ENCODE data around the gene DHX40.
"Not testable (repeated sequence)": the region's sequence is repeated elsewhere in the genome, so short reads cannot be mapped to it uniquely, and the experiment has no call there.

DHX40 gene

DNA sequence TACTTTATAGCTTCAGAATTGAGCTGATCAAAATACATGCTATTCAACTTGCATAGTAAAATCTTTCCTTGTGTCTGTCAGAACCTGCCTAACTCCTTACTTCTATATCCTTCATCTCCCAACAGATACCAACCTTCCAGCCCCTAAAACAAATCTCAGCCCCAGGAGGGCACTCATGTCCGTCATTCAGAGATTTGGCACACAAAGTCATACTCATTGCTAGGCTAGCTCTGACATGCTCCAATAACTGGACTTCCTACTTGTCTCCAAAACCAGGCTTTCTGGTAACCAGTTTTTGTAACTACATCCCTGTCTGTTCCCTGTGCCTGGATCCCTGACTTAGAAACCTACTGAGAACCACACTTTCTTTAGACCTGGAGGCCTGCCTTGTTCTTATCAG lies 37.5 kb upstream of the DHX40 start:
- H3K27ac ChIP-seq (ENCODE audit: low read depth in 2 of 2, low read length in 2 of 2), result no peak overlapping the region
- no peaks in the 10 kb centered on the region for H3K36me3 ChIP-seq (ENCODE audit: control insufficient read depth in 2 of 2, insufficient read depth in 2 of 2, low read length in 2 of 2)
- H3K27me3 ChIP-seq (ENCODE audit: control insufficient read depth in 2 of 2, insufficient read depth in 2 of 2, low read length in 2 of 2), result no peaks in the 10 kb centered on the region
- H3K9me3 ChIP-seq (ENCODE audit: control insufficient read depth in 2 of 2, low read length in 2 of 2), result no peaks in the 10 kb centered on the region
- no peaks in the 10 kb centered on the region for H3K4me1 ChIP-seq (ENCODE audit: control insufficient read depth in 2 of 2, insufficient read depth in 2 of 2, low read length in 2 of 2)
- no peak overlapping the region for H3K4me3 ChIP-seq (ENCODE audit: low read length in 2 of 2)
- no peak overlapping the region for H3K9ac ChIP-seq (ENCODE audit: low read depth in 1 of 2, low read length in 2 of 2)

DNA sequence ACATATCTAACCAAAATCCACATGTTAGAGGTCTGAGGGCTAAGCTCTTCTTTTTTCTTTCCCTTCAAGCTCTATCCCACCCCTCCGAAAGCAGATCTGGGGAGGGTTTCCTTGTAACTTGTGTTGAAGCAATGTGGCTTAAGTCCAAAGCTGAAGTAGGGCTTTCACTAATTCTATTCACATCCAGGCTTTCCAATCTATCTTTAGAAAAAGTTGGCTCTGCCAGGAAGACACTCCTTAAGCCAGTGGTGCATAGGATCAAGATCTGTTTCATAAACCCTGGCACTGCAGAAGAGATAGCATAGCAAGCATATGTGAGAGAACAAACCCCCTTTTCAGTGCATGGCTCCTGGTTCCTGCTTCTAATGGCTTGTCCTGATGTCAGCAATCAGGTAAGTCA lies 34.9 kb upstream of the DHX40 start:
- no peak overlapping the region for H3K9ac ChIP-seq (ENCODE audit: low read depth in 1 of 2, low read length in 2 of 2)
- no peak overlapping the region for H3K4me3 ChIP-seq (ENCODE audit: low read length in 2 of 2)
- no peaks in the 10 kb centered on the region for H3K27me3 ChIP-seq (ENCODE audit: control insufficient read depth in 2 of 2, insufficient read depth in 2 of 2, low read length in 2 of 2)
- H3K4me1 ChIP-seq (ENCODE audit: control insufficient read depth in 2 of 2, insufficient read depth in 2 of 2, low read length in 2 of 2), result no peaks in the 10 kb centered on the region
- no peaks in the 10 kb centered on the region for H3K9me3 ChIP-seq (ENCODE audit: control insufficient read depth in 2 of 2, low read length in 2 of 2)
- no peaks in the 10 kb centered on the region for H3K36me3 ChIP-seq (ENCODE audit: control insufficient read depth in 2 of 2, insufficient read depth in 2 of 2, low read length in 2 of 2)
- H3K27ac ChIP-seq (ENCODE audit: low read depth in 2 of 2, low read length in 2 of 2), result no peak overlapping the region

DNA sequence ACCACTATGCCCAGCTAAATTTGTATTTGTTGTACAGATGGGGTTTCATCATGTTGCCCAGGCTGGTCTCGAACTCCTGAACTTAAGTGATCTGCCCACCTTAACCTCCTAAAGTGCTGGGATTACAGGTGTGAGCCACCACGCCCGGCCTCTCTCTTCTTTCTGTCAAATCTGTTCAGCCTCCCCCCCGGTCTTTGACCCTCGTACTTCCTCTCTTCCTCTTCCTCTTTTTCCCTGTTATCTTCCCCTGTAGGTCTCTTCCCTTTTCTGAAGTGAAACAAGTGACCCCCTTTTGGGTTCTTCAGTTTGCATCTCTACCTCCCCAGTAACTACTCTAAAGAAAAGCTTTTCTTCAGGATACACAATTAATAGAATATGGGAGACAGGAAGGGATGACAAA lies 31.7 kb upstream of the DHX40 start:
- H3K9me3 ChIP-seq (ENCODE audit: control insufficient read depth in 2 of 2, low read length in 2 of 2), result no peaks in the 10 kb centered on the region
- no peaks in the 10 kb centered on the region for H3K4me1 ChIP-seq (ENCODE audit: control insufficient read depth in 2 of 2, insufficient read depth in 2 of 2, low read length in 2 of 2)
- no peak overlapping the region for H3K4me3 ChIP-seq (ENCODE audit: low read length in 2 of 2)
- no peak overlapping the region for H3K27ac ChIP-seq (ENCODE audit: low read depth in 2 of 2, low read length in 2 of 2)
- H3K27me3 ChIP-seq (ENCODE audit: control insufficient read depth in 2 of 2, insufficient read depth in 2 of 2, low read length in 2 of 2), result no peaks in the 10 kb centered on the region
- no peaks in the 10 kb centered on the region for H3K36me3 ChIP-seq (ENCODE audit: control insufficient read depth in 2 of 2, insufficient read depth in 2 of 2, low read length in 2 of 2)
- H3K9ac ChIP-seq (ENCODE audit: low read depth in 1 of 2, low read length in 2 of 2), result no peak overlapping the region

DNA sequence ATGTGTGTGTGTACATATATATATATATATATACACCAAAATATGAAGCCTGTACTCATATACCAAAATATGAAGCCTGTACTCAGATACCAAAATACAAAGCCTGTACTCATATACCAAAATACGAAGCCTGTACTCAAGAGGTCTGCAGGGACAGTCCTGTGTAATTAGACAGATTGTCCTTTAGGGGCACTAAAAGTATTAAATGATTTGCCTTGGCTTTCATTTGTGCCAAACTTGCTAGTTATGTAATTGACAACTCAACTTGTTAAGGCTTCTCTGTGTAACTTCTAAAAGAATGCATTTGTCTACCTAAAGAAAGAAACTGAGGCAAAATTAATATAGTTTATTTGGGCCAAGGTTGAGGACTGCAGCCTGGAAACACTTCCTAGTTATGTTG lies 30.8 kb upstream of the DHX40 start:
- H3K9me3 ChIP-seq (ENCODE audit: control insufficient read depth in 2 of 2, low read length in 2 of 2), result no peaks in the 10 kb centered on the region
- H3K27me3 ChIP-seq (ENCODE audit: control insufficient read depth in 2 of 2, insufficient read depth in 2 of 2, low read length in 2 of 2), result no peaks in the 10 kb centered on the region
- no peak overlapping the region for H3K9ac ChIP-seq (ENCODE audit: low read depth in 1 of 2, low read length in 2 of 2)
- no peaks in the 10 kb centered on the region for H3K4me1 ChIP-seq (ENCODE audit: control insufficient read depth in 2 of 2, insufficient read depth in 2 of 2, low read length in 2 of 2)
- H3K27ac ChIP-seq (ENCODE audit: low read depth in 2 of 2, low read length in 2 of 2), result no peak overlapping the region
- H3K36me3 ChIP-seq (ENCODE audit: control insufficient read depth in 2 of 2, insufficient read depth in 2 of 2, low read length in 2 of 2), result no peaks in the 10 kb centered on the region
- no peak overlapping the region for H3K4me3 ChIP-seq (ENCODE audit: low read length in 2 of 2)

DNA sequence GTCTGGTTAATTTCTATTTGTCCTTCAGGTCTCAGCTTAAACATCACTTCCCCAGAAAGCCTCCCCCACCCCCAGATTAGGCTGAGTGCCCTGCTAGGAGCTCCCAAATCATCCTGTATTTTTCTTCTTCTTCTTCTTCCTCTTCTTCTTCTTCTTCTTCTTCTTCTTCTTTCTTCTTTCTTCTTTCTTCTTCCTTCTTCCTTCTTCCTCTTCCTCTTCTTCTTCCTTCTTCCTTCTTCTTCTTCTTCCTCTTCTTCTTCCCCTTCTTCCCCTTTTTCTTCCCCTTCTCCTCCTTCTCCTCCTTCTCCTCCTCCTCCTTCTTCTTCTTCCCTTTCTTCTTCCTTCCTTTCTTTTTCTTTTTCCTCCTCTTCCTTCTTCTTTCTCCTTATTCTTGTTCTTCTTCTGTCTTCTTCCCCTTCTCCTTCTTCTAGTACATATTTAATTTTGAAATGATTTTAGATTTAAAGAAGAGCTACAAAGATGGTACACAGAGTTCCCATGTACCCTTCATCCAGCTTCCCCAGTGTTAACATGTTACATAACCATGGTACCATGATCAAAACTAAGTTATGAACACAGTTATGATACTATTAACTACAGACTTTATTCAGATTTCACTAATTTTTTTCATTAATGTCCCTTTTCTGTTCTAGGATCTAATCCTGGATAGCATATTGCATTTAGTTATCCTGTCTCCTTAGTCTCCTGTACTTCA lies 27.1 kb upstream of the DHX40 start:
- Histone ChIP-seq H3K4me1 (ENCODE audit: control insufficient read depth in 2 of 2, insufficient read depth in 2 of 2, low read length in 2 of 2) (no peaks in the 10 kb centered on the region), H3K9ac (ENCODE audit: low read depth in 1 of 2, low read length in 2 of 2) (no peak overlapping the region), H3K36me3 (ENCODE audit: control insufficient read depth in 2 of 2, insufficient read depth in 2 of 2, low read length in 2 of 2) (no peaks in the 10 kb centered on the region), H3K27ac (ENCODE audit: low read depth in 2 of 2, low read length in 2 of 2) (no peak overlapping the region), H3K27me3 (ENCODE audit: control insufficient read depth in 2 of 2, insufficient read depth in 2 of 2, low read length in 2 of 2) (no peaks in the 10 kb centered on the region), H3K9me3 (ENCODE audit: control insufficient read depth in 2 of 2, low read length in 2 of 2) (no peaks in the 10 kb centered on the region), H3K4me3 (ENCODE audit: low read length in 2 of 2) (no peak overlapping the region)

DNA sequence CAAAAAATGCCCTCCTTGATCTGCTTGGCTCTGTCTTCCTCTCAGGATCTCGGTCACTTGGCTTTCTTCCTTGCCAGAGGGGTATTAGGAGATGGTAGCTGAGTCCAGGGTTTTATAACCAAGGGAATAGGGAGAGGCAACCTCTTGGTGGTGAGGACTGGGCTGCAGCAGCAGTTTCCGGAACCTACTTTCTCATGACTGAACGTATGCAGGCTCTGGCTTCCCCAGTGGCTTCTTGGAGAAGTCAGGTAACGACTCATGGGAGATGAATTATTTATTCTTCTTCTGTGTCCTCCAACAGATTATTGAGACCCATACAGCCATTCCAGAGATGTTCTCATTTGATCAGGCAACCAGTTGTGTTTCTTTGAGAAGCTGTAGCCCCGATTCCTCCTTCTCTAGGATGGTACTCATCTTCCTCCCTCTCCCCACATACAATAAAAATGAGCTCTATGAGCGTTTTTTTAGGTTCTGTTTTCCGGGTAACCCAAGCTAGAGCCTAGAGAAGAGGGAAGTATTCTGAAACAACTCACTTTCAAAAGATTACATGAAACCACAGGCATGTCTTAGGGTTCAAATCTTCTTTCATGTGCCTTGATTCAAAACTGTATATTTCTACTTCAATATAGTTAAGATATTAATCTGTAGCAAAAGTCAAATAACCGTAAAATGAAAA lies 22.3 kb upstream of the DHX40 start:
- Histone ChIP-seq H3K4me1 (ENCODE audit: control insufficient read depth in 2 of 2, insufficient read depth in 2 of 2, low read length in 2 of 2) (no peaks in the 10 kb centered on the region), H3K9ac (ENCODE audit: low read depth in 1 of 2, low read length in 2 of 2) (no peak overlapping the region), H3K36me3 (ENCODE audit: control insufficient read depth in 2 of 2, insufficient read depth in 2 of 2, low read length in 2 of 2) (no peaks in the 10 kb centered on the region), H3K27ac (ENCODE audit: low read depth in 2 of 2, low read length in 2 of 2) (no peak overlapping the region), H3K4me3 (ENCODE audit: low read length in 2 of 2) (no peak overlapping the region), H3K27me3 (ENCODE audit: control insufficient read depth in 2 of 2, insufficient read depth in 2 of 2, low read length in 2 of 2) (no peaks in the 10 kb centered on the region), H3K9me3 (ENCODE audit: control insufficient read depth in 2 of 2, low read length in 2 of 2) (no peaks in the 10 kb centered on the region)

DNA sequence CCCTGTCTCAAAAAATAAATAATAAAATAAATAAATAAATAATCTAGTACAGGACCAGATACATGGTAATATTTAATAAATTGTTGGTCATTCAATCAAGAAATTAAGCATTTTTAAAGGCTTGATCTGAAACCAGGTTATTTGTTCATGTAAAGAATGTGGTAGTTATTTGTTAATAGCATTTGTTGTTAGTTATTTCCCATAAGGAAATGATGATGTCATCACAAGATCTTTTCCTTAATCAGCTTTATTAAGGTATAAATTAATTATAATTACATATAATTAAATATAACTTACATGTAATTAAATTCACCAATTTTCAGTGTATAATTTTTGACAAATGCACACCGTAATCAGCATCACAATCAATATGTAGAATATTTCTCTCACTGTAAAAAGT lies 19.5 kb upstream of the DHX40 start:
- Histone ChIP-seq H3K4me3 (ENCODE audit: low read length in 2 of 2) (no peak overlapping the region), H3K27me3 (ENCODE audit: control insufficient read depth in 2 of 2, insufficient read depth in 2 of 2, low read length in 2 of 2) (no peaks in the 10 kb centered on the region), H3K4me1 (ENCODE audit: control insufficient read depth in 2 of 2, insufficient read depth in 2 of 2, low read length in 2 of 2) (no peaks in the 10 kb centered on the region), H3K36me3 (ENCODE audit: control insufficient read depth in 2 of 2, insufficient read depth in 2 of 2, low read length in 2 of 2) (no peaks in the 10 kb centered on the region), H3K9ac (ENCODE audit: low read depth in 1 of 2, low read length in 2 of 2) (no peak overlapping the region), H3K27ac (ENCODE audit: low read depth in 2 of 2, low read length in 2 of 2) (no peak overlapping the region), H3K9me3 (ENCODE audit: control insufficient read depth in 2 of 2, low read length in 2 of 2) (no peaks in the 10 kb centered on the region)

DNA sequence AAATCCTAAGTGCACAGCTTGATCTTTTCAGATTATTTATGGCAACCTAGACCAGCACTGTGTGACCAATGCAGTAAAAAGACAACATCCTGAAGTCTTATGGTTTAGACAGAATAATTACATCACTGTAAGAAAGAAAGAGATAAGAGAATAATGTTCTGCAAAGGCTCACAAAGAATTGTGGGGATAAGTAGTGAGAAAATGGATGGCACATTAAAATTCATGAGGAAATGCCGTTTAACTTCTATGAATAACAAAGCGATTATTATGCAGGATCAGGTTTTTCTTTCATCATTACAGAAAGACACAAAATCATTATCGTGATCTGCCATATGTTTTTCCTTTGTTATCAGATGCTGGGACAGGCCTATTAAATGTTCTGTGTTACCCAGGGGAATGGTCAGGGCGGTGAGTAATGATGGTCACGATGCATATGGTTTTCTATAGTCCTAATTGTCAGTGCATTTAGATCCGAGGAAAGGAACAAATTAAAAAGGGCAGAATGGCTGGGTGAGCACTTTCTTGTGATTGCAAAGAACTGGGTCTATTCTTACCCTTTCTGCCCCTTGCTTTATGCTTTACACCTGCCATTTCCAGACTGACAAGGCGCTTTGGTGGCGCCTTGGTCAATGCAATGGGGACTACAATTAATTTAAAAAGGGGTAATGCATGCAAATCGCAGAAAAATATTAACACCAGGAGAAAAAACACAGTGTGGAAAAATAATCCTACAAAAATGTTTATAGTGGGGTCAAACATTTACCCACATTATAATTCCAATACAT lies 18.1 kb upstream of the DHX40 start:
- no peaks in the 10 kb centered on the region for H3K36me3 ChIP-seq (ENCODE audit: control insufficient read depth in 2 of 2, insufficient read depth in 2 of 2, low read length in 2 of 2)
- H3K27me3 ChIP-seq (ENCODE audit: control insufficient read depth in 2 of 2, insufficient read depth in 2 of 2, low read length in 2 of 2), result no peaks in the 10 kb centered on the region
- H3K27ac ChIP-seq (ENCODE audit: low read depth in 2 of 2, low read length in 2 of 2), result no peak overlapping the region
- H3K4me1 ChIP-seq (ENCODE audit: control insufficient read depth in 2 of 2, insufficient read depth in 2 of 2, low read length in 2 of 2), result no peaks in the 10 kb centered on the region
- H3K9ac ChIP-seq (ENCODE audit: low read depth in 1 of 2, low read length in 2 of 2), result no peak overlapping the region
- no peaks in the 10 kb centered on the region for H3K9me3 ChIP-seq (ENCODE audit: control insufficient read depth in 2 of 2, low read length in 2 of 2)
- no peak overlapping the region for H3K4me3 ChIP-seq (ENCODE audit: low read length in 2 of 2)

DNA sequence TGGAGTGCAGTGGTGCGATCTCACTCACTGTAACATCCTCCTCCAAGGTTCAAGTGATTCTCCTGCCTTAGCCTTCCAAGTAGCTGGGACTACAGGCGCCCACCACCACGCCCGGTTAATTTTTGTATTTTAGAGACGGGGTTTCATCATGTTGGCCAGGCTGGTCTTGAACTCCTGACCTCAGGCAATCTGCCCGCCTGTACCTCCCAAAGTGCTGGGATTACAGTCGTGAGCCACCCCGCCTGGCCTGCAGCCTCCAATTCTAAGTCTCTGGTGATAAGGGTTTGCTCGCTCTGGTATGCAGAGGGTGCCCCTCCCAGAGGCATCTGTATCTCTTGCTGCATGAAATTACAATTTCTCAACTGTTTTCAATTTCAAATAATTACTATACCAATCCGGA lies 16.4 kb upstream of the DHX40 start:
- H3K36me3 ChIP-seq (ENCODE audit: control insufficient read depth in 2 of 2, insufficient read depth in 2 of 2, low read length in 2 of 2); H3K9me3 ChIP-seq (ENCODE audit: control insufficient read depth in 2 of 2, low read length in 2 of 2); H3K9ac ChIP-seq (ENCODE audit: low read depth in 1 of 2, low read length in 2 of 2); H3K4me3 ChIP-seq (ENCODE audit: low read length in 2 of 2); H3K4me1 ChIP-seq (ENCODE audit: control insufficient read depth in 2 of 2, insufficient read depth in 2 of 2, low read length in 2 of 2); H3K27me3 ChIP-seq (ENCODE audit: control insufficient read depth in 2 of 2, insufficient read depth in 2 of 2, low read length in 2 of 2); H3K27ac ChIP-seq (ENCODE audit: low read depth in 2 of 2, low read length in 2 of 2): not testable (repeated sequence)

DNA sequence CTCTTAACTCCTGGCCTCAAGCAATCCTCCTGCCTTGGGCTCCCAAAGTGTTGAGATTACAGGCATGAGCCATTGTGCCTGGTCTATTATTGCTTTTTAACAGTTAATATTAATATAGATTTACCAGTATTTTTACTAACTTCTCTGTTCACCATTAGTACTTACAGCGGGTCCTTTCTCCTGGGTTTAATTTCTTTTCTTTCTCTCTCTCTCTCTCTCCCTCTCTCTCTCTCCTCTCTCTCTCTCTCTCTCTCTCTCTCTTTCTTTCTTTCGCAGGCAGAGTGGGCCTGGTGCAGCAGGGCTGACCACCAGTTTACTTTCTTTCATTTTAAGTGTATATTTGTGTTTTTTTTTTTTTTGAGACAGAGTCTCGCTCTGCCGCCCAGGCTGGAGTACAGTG lies 14.7 kb upstream of the DHX40 start:
- Histone ChIP-seq H3K27ac (ENCODE audit: low read depth in 2 of 2, low read length in 2 of 2) (no peak overlapping the region), H3K4me3 (ENCODE audit: low read length in 2 of 2) (no peak overlapping the region), H3K4me1 (ENCODE audit: control insufficient read depth in 2 of 2, insufficient read depth in 2 of 2, low read length in 2 of 2) (no peaks in the 10 kb centered on the region), H3K9me3 (ENCODE audit: control insufficient read depth in 2 of 2, low read length in 2 of 2) (no peaks in the 10 kb centered on the region), H3K36me3 (ENCODE audit: control insufficient read depth in 2 of 2, insufficient read depth in 2 of 2, low read length in 2 of 2) (no peaks in the 10 kb centered on the region), H3K27me3 (ENCODE audit: control insufficient read depth in 2 of 2, insufficient read depth in 2 of 2, low read length in 2 of 2) (no peaks in the 10 kb centered on the region), H3K9ac (ENCODE audit: low read depth in 1 of 2, low read length in 2 of 2) (no peak overlapping the region)
